ENCODE results near the gene LENG9.
"Not testable (repeated sequence)": the region's sequence is repeated elsewhere in the genome, so short reads cannot be mapped to it uniquely, and the experiment has no call there.

LENG9 gene

GRCh38 chr19:54477650-54478049, 14.1 kb upstream of the LENG9 start:
- DNase-seq = no peak

- no peak for DNase-seq
Measured at GRCh38 chr19:54475706-54476105, 12.1 kb upstream of the LENG9 start.

GRCh38 chr19:54473892-54474372, 10.4 kb upstream of the LENG9 start:
- no peak for DNase-seq

DNA sequence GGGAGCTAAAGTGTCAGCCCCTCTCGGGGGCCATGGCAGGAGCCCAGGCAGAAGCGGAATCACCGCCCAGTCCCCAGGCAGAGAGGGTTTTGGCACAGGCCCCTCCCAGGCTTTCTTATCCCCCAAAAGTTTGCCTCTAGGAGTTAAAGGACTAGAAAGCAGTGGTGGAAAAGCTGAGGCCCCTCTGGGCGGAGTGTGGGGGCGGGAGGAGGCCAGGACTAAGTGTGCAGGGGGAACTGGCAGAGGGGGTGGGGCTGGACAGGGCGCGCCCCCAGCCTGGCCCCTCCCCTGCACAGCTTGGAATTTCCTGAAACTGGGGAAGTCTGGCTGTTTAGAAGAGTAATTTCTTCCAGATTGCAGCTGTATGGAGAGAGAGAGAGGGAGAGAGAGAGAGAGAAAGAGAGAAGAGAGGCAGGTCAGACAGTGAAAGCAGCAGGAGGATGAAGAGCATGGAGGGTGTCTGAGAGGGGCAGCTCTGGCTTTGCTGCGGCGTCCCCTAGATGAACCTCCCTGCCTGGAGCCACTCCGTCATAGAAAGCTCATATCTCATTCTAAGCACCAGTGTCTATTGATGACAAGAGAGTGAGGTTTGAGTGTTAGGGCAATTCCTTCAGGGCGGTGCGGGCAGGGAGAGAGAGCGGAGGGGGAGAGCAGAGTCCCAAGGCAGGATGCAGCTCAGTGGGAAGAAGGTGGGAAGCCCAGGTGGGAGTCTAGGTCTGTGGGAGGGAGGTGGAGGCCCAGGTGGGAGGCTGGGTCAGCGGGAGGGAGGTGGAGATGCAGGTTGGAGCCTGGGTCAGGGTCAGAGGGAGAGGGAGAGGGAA, 9.7 kb upstream of the LENG9 start, which contains the start of gene CDC42EP5:
Gene CDC42EP5, minus strand, starts transcription at position 226 of the 821 bp plus-strand sequence. CDS start 7,749 bp downstream, outside the sequence.
- DNase-seq = no peak

DNA sequence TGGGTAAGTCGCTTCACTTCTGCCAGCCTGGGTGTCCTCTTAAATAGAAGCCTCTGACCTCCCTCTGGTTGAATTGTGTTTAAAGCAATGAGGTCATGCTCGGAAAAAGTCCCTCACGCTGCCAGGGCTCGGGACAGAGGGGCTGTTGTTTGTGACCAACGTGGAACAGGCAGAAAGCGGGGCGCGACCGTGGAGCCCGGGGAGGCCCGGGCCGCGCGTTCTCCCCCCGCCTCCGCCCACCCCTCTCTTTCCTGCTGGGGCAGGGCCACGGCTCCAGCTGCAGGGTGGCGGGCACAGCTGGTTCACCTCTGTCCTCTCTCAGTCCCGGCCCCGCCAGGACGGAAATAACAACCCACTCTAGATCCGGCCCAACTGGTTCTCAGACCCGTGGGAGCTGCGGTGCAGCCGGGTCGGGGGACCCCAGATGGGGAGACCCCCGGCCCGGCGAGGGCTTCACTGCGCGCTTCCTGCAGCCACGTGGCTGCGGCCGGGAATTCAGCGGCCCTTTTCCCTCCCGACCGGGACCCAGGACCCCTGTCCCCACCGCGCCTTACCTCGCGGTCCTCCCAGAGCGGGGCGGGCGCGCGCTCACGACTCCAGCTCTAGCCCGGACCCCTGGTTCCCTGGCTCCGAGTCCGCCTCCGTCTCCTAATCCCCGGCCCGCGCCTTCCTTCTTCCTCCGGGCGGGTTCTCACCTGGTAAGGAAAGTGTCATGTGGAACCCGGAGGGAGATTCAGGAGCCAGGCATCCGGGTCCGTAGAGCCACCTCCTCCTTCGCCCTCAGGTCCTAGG, 7.6 kb upstream of the LENG9 start:
- DNase-seq = no peak

DNA sequence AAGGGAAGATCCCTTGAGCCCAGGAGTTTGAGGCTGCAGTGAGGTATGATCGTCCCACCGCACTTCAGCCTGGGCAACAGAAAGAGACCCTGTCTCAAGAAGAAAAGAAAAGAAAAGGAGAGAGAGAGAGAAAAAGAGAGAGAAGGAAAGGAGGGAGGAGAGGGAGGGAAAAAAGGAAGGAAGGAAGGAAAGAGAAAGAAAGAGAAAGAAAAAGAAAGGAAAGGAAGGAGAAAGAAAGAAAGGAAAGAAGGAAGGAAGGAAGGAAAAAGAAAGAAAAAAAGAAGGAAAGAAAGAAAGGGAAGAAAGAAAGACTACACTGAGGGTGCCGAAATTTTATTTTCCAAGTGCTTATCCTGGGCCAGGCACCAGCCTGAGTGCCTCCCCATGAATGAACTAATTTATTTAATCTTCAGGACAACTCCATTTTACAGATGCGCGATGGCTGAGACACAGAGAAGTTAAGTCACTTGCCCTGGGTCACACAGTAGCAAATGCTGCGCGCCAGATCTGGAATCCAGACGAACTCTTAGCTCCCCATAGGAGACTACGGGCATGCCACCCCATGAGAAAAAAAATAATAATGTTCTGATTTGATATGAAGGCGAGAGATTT, 6.8 kb upstream of the LENG9 start:
- DNase-seq = no peak

- no peak for DNase-seq
Measured at GRCh38 chr19:54469496-54469934, 5.9 kb upstream of the LENG9 start.

GRCh38 chr19:54466110-54466480, 2.5 kb upstream of the LENG9 start:
- DNase-seq = not testable (repeated sequence)

GRCh38 chr19:54465426-54466109, 2.0 kb upstream of the LENG9 start:
- no peak for DNase-seq

DNA sequence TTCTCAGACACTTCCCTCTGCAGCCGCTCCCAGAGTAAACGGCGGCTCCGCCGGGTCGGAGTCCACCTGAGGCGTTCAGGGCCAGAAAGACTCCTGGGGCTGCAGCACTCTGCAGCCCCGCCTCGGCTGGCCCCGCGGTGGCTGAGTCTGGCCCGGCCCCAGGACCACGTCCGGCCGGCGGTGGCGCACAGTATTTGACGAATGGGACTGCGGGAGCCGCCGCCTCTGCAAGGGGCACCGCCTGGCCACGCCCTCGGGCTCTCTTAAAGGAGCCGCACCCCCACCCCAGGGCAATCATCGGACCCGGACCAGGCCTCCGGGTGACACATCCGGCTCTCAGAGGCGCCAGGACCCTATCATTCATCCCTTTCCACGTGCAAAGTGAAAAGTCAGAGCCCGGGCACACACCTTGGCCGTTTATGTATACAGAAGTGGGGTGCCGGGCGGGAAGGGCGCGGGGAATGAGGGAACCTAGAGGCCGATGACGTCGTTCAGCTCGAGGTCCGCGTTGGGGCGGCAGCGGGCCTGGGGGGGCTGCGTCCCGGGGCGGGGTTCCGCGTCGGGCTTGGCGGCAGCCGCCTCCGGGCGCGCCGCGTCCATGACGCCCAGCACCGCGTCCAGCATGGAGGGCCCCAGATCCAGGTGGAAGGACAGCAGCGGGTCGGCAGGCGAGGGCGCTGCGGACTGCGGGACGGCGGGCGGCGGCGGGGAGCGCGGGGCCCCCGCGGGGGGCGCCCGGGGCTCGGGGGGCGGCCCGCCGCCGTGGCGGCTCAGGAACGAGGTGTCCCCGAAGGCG, 1.2 kb upstream of the LENG9 start:
- no peak for DNase-seq

DNA sequence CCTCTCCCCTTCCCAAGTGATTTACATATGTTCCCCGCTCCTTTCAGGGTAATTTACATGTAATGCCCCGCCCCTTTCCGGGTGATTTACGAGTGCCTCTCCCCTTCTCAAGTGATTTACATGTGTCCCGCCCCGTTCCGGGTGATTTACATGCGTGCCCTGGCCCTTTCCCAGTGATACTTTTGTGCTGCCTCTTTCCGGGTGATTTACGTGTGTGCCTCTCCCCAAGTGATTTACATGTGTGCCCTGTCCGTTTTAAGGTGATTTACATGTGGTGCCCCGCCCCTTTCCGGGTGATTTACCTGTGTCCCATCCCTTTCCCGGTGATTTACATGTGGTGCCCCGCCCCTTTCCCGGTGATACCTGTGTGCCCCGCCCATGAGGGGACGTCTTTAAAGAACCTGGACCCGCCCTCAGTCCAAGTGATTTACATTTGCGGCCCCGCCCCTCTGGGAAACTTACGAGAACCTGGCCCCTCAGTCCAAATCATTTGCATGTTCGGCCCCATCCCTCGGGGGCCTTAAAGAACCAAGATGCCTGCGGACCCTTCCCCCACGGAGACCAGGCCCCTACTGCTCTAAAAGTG, 559 bp upstream of the LENG9 start:
- DNase-seq = no peak

DNA sequence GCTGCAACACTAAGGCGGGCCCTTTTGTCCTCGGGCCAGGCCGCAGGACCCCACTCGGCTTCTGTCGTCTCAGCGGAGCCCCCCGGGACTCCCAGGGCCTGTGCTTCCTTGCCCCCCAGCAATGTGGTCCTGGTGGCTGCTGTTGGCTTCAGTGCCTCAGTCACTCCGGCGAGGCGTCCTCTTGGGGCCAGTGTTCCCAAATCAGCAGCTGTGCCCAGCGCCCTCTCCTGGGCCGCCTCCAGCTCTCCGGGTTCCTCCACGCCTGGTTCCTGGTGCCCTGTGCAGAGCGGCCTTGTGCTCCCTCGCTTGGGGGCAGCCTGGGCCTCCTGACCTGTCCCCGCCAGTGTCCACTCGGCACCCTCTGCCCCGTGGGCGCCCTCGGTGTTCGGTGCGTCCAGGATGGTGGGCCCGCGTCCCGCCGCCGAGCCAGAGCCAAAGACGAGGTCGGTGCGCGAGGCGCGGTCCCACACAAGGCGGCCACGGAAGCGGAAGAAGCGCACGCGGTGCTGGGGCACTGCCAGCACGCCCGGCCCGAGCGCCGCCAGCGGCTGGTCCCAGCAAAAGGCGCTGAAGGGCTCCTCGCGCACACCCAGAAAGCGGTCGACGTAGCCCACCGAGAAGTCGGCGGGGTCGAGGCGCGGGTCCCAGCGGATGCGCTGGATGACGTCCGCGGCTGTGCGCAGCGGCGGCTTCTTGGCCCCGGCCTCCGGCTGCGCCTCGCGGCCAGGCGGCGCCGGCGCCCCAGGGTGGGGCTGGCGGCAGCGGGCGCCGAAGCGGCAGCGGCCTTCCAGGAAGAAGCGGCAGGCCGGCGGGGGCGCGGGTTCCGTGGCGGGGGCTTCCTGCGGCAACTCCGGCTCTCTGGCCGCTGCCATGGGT, 685 bp downstream of the LENG9 start:
- DNase-seq = no peak

GRCh38 chr19:54462047-54462654, 1.4 kb downstream of the LENG9 start:
- DNase-seq = no peak

GRCh38 chr19:54461613-54462012, 2.0 kb downstream of the LENG9 start:
- DNase-seq = no peak

DNA sequence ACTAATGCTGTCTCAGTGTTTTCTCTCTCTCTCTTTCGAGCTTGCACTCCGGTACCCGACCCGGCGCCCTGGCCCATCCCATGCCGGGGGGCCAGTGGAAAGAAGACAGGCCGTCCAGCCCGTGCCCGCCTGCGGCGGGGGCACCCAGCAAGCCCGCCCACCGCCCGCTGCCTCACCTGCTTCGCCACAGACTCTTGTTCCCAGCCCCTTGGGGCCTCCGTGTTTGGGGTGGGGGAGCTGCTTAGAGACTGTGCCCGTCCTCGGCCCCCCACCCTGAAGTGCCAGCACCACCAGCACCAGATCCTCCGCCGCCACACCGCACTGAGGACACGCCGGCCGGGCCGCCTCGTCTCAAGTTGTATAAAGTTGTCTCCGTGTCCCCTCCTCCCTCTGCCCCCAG, 2.4 kb downstream of the LENG9 start:
- no peak for DNase-seq

GRCh38 chr19:54460230-54461005, 3.2 kb downstream of the LENG9 start:
- DNase-seq = no peak

- no peak for DNase-seq
Measured at GRCh38 chr19:54459282-54460229, 4.0 kb downstream of the LENG9 start.

- no peak for DNase-seq
Measured at GRCh38 chr19:54458648-54459281, 4.8 kb downstream of the LENG9 start.
